HepG2 (cell line): ENCODE results near the gene LLGL2. TPM values are rescaled to one million over a fixed set of nuclear protein-coding genes. Genes with fewer than 3 reads are reported as not detected.
A peak's percentile ranks its signal among the peaks of the same experiment; 100 is the strongest.

Experiments
- ATF7 ChIP-seq, 2 experiments: fragments of 450-650 bp in 1 of 2; sonication (generic) in 1 of 2; formaldehyde crosslinking in 1 of 2; IDR thresholded peaks; 2 replicates each; pipeline versions ENCODE4 v1.4.0 to v1.6.1; 2016 to 2020; ENCODE audit warnings: antibody characterized with exemption in 1 of 2, mild to moderate bottlenecking in 1 of 2, missing genetic modification reagents in 1 of 2
- FOSL2 ChIP-seq: sonication (generic); formaldehyde crosslinking; IDR thresholded peaks from 2 replicates; pipeline ENCODE4 v1.4.0; 2020; ENCODE audit warnings: missing genetic modification reagents
- HCFC1 ChIP-seq: fragments of 150-350 bp; IDR thresholded peaks from 2 replicates; pipeline ENCODE4 v1.6.1; 2014; ENCODE audit warnings: low read depth, low read length
- HDAC2 ChIP-seq: sonication (generic); formaldehyde crosslinking; IDR thresholded peaks from 2 replicates; pipeline ENCODE4 v1.4.0; 2020; ENCODE audit warnings: missing genetic modification reagents
- HIVEP1 ChIP-seq: sonication (generic); formaldehyde crosslinking; IDR thresholded peaks from 2 replicates; pipeline ENCODE4 v1.4.0; 2020; ENCODE audit warnings: mild to moderate bottlenecking, missing genetic modification reagents
- KDM5A ChIP-seq: fragments of 200-600 bp; sonication (generic); IDR thresholded peaks from 2 replicates; pipeline ENCODE4 v1.7.0; 2018; ENCODE audit warnings: antibody characterized with exemption, mild to moderate bottlenecking, low read length, borderline replicate concordance
- MATR3 ChIP-seq: sonication (generic); formaldehyde crosslinking; IDR thresholded peaks from 2 replicates; pipeline ENCODE4 v1.4.0; 2020; ENCODE audit warnings: missing genetic modification reagents
- NR2F2 ChIP-seq: IDR thresholded peaks from 2 replicates; pipeline ENCODE4 v1.6.1; 2012; ENCODE audit warnings: low read depth, inconsistent platforms, borderline replicate concordance
- PHF5A ChIP-seq: IDR thresholded peaks from one replicate; pipeline ENCODE4 v1.6.1; 2018; ENCODE audit warnings: low read depth, missing genetic modification reagents; ENCODE audit not compliant: unreplicated experiment
- SETDB1 ChIP-seq: sonication (generic); formaldehyde crosslinking; IDR thresholded peaks from 2 replicates; pipeline ENCODE4 v1.5.1; 2020; ENCODE audit warnings: missing genetic modification reagents, mild to moderate bottlenecking, borderline replicate concordance
- THYN1 ChIP-seq: sonication (generic); formaldehyde crosslinking; IDR thresholded peaks from 2 replicates; pipeline ENCODE4 v1.8.1; 2023; ENCODE audit warnings: low read depth, mild to moderate bottlenecking, moderate library complexity, missing genetic modification reagents, borderline replicate concordance
- ZC3H4 ChIP-seq: sonication (generic); formaldehyde crosslinking; IDR thresholded peaks from 2 replicates; pipeline ENCODE4 v1.4.0; 2020; ENCODE audit warnings: missing genetic modification reagents, borderline replicate concordance
- ZNF160 ChIP-seq: sonication (generic); formaldehyde crosslinking; IDR thresholded peaks from 2 replicates; pipeline ENCODE4 v1.8.0; 2022; ENCODE audit warnings: mild to moderate bottlenecking, inconsistent platforms, missing genetic modification reagents
- ZNF232 ChIP-seq: sonication (generic); formaldehyde crosslinking; IDR thresholded peaks from 2 replicates; pipeline ENCODE4 v1.4.0; 2020; ENCODE audit warnings: missing genetic modification reagents, borderline replicate concordance
- ZNF552 ChIP-seq: sonication (generic); formaldehyde crosslinking; IDR thresholded peaks from 2 replicates; pipeline ENCODE4 v1.9.0; 2022; ENCODE audit warnings: missing genetic modification reagents, mild to moderate bottlenecking, borderline replicate concordance
- ZNF619 ChIP-seq: sonication (generic); formaldehyde crosslinking; IDR thresholded peaks from 2 replicates; pipeline ENCODE4 v1.4.0; 2020; ENCODE audit warnings: mild to moderate bottlenecking, missing genetic modification reagents
- polyA plus RNA-seq, 8 experiments: library from polyadenylated mRNA; depleted of rRNA in 3 of 8; stranded (reverse) in 7 of 8; unstranded in 1 of 8; fragments of >200 nt; fragmentation: Illumina TruSeq in 4 of 8; extraction: Trizol in 4 of 8; gene quantifications; 2 replicates each; pipeline versions ENCODE4 v1.2.1 to v1.2.3, GENCODE V29; 2011 to 2016; ENCODE audit warnings: low read depth in 4 of 8, missing spikeins in 1 of 8, mixed read lengths in 1 of 8; ENCODE audit not compliant: insufficient read depth in 1 of 8
- total RNA-seq, 5 experiments: library from RNA; depleted of rRNA; stranded (reverse); fragments of >200 nt; fragmentation: Illumina TruSeq; extraction: Trizol; gene quantifications; 2 replicates each; pipeline ENCODE4 v1.2.3, GENCODE V29; 2016; ENCODE audit warnings: low read depth in 1 of 5
- TF ChIP-seq, protein P1 (sequence below): sonication (generic); formaldehyde crosslinking; IDR thresholded peaks from 2 replicates; pipeline ENCODE4 v1.8.0; 2023; ENCODE audit warnings: mild to moderate bottlenecking, missing genetic modification reagents
- TF ChIP-seq, protein P2 (sequence below): IDR thresholded peaks from 2 replicates; pipeline ENCODE4 v1.6.1; 2016
- TF ChIP-seq, protein P3 (sequence below): sonication (generic); formaldehyde crosslinking; conservative IDR thresholded peaks from 2 replicates; pipeline ENCODE4 v1.8.0; 2022; ENCODE audit warnings: missing genetic modification reagents
- TF ChIP-seq, protein P4 (sequence below): sonication (generic); formaldehyde crosslinking; IDR thresholded peaks from 2 replicates; pipeline ENCODE4 v1.4.0; 2020; ENCODE audit warnings: mild to moderate bottlenecking, missing genetic modification reagents
- TF ChIP-seq, protein P5 (sequence below): sonication (generic); formaldehyde crosslinking; IDR thresholded peaks from 2 replicates; pipeline ENCODE4 v1.4.0; 2020; ENCODE audit warnings: mild to moderate bottlenecking, missing genetic modification reagents
- TF ChIP-seq, protein P6 (sequence below): sonication (generic); formaldehyde crosslinking; IDR thresholded peaks from 2 replicates; pipeline ENCODE4 v1.5.1; 2020; ENCODE audit warnings: missing genetic modification reagents, mild to moderate bottlenecking, borderline replicate concordance

Gene LLGL2
- total and polyA plus RNA-seq, 2 of the 13 experiments (the other 11 are each of a cell fraction or from before 2014, with no cell fraction given), result 83.0 to 86.7 TPM

DNA sequence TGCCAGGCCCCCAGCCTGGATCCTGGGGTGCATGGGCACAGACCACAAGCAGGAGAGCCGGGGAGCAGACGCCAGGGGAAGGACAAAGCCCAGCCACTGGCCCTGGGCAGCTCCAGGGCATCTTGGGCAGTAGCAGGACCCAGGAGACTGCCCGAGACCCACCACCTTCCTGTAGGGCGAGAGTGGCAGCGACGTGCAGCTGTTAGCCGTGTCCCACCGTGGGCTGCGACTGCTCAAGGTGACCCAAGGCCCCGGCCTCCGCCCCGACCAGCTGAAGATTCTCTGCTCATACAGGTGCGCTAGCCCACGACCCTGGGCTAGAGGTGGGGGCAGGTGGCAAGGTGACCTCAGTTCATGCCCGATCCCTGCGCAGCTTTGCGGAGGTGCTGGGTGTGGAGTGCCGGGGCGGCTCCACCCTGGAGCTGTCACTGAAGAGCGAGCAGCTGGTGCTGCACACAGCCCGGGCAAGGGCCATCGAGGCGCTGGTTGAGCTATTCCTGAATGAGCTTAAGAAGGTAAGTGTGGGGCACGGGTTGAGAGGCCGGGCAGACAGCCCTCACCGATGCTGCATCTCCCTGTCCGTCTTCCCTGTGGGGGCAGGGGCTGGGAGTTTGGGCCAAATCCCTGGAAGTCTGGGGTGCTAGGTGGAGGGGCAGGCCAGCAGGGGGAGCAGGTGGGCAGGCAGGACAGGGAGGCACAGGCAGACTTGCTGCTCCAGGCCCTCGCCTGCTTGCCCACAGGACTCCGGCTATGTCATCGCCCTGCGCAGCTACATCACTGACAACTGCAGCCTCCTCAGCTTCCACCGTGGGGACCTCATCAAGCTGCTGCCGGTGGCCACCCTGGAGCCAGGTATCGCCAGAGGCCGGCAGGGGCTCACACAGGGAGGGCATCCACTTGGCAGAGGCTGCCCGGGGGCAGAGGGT lies 94.3 kb downstream of the LLGL2 start (continued):
- TF ChIP-seq, protein P1, sequence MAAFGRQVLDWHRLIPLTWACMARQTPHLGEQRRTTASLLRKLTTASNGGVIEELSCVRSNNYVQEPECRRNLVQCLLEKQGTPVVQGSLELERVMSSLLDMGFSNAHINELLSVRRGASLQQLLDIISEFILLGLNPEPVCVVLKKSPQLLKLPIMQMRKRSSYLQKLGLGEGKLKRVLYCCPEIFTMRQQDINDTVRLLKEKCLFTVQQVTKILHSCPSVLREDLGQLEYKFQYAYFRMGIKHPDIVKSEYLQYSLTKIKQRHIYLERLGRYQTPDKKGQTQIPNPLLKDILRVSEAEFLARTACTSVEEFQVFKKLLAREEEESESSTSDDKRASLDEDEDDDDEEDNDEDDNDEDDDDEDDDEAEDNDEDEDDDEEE (CRISPR knock-in tag), result no peak
- TF ChIP-seq, protein P2, sequence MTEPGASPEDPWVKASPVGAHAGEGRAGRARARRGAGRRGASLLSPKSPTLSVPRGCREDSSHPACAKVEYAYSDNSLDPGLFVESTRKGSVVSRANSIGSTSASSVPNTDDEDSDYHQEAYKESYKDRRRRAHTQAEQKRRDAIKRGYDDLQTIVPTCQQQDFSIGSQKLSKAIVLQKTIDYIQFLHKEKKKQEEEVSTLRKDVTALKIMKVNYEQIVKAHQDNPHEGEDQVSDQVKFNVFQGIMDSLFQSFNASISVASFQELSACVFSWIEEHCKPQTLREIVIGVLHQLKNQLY (CRISPR knock-in tag), result no peak
- TF ChIP-seq SETDB1 (CRISPR knock-in tag) (no peak), PHF5A (CRISPR knock-in tag) (no peak), HCFC1 (no peak), ZNF160 (CRISPR knock-in tag) (no peak), ZNF619 (CRISPR knock-in tag) (no peak), NR2F2 (no peak), KDM5A (no peak), HIVEP1 (CRISPR knock-in tag) (no peak), ZNF552 (CRISPR knock-in tag) (no peak), MATR3 (CRISPR knock-in tag) (no peak), ATF7 (IDR thresholded peaks at IDR 0.05) (no peak), ATF7 (CRISPR knock-in tag; IDR thresholded peaks at IDR 0.05) (peak; percentile 16; the same call in 1 of the 2 replicates), ZNF232 (CRISPR knock-in tag) (no peak), ZC3H4 (CRISPR knock-in tag) (no peak), HDAC2 (CRISPR knock-in tag) (no peak), FOSL2 (CRISPR knock-in tag) (no peak), THYN1 (no peak)
- TF ChIP-seq, protein P3, sequence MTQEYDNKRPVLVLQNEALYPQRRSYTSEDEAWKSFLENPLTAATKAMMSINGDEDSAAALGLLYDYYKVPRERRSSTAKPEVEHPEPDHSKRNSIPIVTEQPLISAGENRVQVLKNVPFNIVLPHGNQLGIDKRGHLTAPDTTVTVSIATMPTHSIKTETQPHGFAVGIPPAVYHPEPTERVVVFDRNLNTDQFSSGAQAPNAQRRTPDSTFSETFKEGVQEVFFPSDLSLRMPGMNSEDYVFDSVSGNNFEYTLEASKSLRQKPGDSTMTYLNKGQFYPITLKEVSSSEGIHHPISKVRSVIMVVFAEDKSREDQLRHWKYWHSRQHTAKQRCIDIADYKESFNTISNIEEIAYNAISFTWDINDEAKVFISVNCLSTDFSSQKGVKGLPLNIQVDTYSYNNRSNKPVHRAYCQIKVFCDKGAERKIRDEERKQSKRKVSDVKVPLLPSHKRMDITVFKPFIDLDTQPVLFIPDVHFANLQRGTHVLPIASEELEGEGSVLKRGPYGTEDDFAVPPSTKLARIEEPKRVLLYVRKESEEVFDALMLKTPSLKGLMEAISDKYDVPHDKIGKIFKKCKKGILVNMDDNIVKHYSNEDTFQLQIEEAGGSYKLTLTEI, result no peak
- TF ChIP-seq, protein P4, sequence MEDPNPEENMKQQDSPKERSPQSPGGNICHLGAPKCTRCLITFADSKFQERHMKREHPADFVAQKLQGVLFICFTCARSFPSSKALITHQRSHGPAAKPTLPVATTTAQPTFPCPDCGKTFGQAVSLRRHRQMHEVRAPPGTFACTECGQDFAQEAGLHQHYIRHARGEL (CRISPR knock-in tag), result no peak
- TF ChIP-seq, protein P5, sequence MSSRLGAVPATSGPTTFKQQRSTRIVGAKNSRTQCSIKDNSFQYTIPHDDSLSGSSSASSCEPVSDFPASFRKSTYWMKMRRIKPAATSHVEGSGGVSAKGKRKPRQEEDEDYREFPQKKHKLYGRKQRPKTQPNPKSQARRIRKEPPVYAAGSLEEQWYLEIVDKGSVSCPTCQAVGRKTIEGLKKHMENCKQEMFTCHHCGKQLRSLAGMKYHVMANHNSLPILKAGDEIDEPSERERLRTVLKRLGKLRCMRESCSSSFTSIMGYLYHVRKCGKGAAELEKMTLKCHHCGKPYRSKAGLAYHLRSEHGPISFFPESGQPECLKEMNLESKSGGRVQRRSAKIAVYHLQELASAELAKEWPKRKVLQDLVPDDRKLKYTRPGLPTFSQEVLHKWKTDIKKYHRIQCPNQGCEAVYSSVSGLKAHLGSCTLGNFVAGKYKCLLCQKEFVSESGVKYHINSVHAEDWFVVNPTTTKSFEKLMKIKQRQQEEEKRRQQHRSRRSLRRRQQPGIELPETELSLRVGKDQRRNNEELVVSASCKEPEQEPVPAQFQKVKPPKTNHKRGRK (CRISPR knock-in tag), result no peak
- TF ChIP-seq, protein P6, sequence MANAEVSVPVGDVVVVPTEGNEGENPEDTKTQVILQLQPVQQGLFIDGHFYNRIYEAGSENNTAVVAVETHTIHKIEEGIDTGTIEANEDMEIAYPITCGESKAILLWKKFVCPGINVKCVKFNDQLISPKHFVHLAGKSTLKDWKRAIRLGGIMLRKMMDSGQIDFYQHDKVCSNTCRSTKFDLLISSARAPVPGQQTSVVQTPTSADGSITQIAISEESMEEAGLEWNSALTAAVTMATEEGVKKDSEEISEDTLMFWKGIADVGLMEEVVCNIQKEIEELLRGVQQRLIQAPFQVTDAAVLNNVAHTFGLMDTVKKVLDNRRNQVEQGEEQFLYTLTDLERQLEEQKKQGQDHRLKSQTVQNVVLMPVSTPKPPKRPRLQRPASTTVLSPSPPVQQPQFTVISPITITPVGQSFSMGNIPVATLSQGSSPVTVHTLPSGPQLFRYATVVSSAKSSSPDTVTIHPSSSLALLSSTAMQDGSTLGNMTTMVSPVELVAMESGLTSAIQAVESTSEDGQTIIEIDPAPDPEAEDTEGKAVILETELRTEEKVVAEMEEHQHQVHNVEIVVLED (CRISPR knock-in tag), result no peak
